Measurements from ENCODE around the gene KRTAP4-5. TPM values are rescaled to one million over a fixed set of nuclear protein-coding genes. Genes with fewer than 3 reads are reported as not detected.
"Not testable (repeated sequence)": the region's sequence is repeated elsewhere in the genome, so short reads cannot be mapped to it uniquely, and the experiment has no call there.

Gene KRTAP4-5
- total RNA-seq, 1 donor from 2014 or later: not detected

DNA sequence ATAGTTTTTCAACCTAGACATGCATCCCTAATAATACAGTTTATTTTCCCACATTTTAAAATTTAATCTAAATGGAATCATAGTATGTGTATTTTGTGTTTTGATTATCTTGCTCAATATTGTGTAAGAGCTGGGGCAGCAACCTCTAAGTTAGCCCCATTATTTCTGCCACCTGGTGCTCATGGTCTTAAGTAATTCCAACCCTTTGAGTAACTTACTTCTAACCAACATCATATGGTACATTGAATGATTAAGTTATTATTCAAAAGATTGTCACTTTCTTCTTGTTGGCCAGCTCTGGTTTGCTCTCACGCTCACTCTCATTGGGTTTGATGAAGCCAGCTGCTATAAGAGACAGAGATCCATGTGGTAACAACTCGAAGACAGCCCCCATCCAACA is 22.3 kb upstream of the KRTAP4-5 start:
- DNase-seq: no peak
- Histone ChIP-seq H3K27ac (no peak overlapping the region), H3K4me3 (no peak overlapping the region), H3K27me3 (no peaks in the 10 kb centered on the region), H3K36me3 (no peaks in the 10 kb centered on the region), H3K9me3 (no peaks in the 10 kb centered on the region), H3K4me1 (no peaks in the 10 kb centered on the region)
- intact Hi-C loops (cut with DNase I): no loop called here
- TF ChIP-seq, protein P1, sequence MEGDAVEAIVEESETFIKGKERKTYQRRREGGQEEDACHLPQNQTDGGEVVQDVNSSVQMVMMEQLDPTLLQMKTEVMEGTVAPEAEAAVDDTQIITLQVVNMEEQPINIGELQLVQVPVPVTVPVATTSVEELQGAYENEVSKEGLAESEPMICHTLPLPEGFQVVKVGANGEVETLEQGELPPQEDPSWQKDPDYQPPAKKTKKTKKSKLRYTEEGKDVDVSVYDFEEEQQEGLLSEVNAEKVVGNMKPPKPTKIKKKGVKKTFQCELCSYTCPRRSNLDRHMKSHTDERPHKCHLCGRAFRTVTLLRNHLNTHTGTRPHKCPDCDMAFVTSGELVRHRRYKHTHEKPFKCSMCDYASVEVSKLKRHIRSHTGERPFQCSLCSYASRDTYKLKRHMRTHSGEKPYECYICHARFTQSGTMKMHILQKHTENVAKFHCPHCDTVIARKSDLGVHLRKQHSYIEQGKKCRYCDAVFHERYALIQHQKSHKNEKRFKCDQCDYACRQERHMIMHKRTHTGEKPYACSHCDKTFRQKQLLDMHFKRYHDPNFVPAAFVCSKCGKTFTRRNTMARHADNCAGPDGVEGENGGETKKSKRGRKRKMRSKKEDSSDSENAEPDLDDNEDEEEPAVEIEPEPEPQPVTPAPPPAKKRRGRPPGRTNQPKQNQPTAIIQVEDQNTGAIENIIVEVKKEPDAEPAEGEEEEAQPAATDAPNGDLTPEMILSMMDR (IDR thresholded peaks at IDR 0.05): no peak
- no peak for ATAC-seq

GRCh38 chr17:41168121-41168520 is 18.5 kb upstream of the KRTAP4-5 start, which contains the start of gene KRTAP4-3:
Gene KRTAP4-3, minus strand, starts transcription at chr17:41168221. Its CDS starts 49 bp downstream, at chr17:41168172.
- Histone ChIP-seq H3K36me3 (no peaks in the 10 kb centered on the region), H3K4me1 (no peaks in the 10 kb centered on the region), H3K27ac (no peak within 1 kb of the TSS), H3K27me3 (no peaks in the 10 kb centered on the region), H3K9me3 (no peaks in the 10 kb centered on the region), H3K4me3 (no peak within 1 kb of the TSS)
- ATAC-seq: no peak
- DNase-seq: no peak
- intact Hi-C loops (cut with DNase I): no loop called here
- TF ChIP-seq, protein P1 (IDR thresholded peaks at IDR 0.05): no peak

DNA sequence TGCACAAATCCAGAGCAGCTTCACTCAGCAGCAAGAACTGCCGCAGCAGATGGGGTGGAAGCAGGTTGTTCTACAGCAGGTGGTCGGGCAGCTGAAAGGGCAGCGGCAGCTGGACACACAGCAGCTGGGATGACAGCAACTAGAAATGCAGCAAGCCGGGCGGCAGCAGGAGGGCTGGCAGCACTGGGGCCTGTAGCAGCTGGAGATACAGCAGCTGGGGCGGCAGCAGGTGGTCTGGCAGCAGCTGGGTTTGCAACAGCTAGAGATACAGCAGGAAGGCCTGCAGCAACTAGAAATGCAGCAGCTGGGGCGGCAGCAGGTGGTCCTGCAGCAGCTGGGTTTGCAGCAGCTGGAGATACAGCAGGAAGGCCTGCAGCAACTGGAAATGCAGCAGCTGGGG is 17.9 kb upstream of the KRTAP4-5 start:
- ATAC-seq (no peak), DNase-seq (no peak)
- TF ChIP-seq, protein P1 (IDR thresholded peaks at IDR 0.05): no peak
- no peaks in the 10 kb centered on the region for H3K27me3 ChIP-seq
- no peaks in the 10 kb centered on the region for H3K36me3 ChIP-seq
- intact Hi-C loops (cut with DNase I): no loop called here
- H3K4me3 ChIP-seq: no peak overlapping the region
- H3K4me1 ChIP-seq: no peaks in the 10 kb centered on the region
- no peak overlapping the region for H3K27ac ChIP-seq
- no peaks in the 10 kb centered on the region for H3K9me3 ChIP-seq

- Histone ChIP-seq H3K36me3 (no peaks in the 10 kb centered on the region), H3K4me3 (no peak overlapping the region), H3K9me3 (no peaks in the 10 kb centered on the region), H3K4me1 (no peaks in the 10 kb centered on the region), H3K27me3 (no peaks in the 10 kb centered on the region), H3K27ac (no peak overlapping the region)
- TF ChIP-seq, protein P1 (IDR thresholded peaks at IDR 0.05): no peak
- intact Hi-C loops (cut with DNase I): no loop called here
- no peak for DNase-seq
- ATAC-seq: no peak
Observed at GRCh38 chr17:41163828-41164227, 14.2 kb upstream of the KRTAP4-5 start.

DNA sequence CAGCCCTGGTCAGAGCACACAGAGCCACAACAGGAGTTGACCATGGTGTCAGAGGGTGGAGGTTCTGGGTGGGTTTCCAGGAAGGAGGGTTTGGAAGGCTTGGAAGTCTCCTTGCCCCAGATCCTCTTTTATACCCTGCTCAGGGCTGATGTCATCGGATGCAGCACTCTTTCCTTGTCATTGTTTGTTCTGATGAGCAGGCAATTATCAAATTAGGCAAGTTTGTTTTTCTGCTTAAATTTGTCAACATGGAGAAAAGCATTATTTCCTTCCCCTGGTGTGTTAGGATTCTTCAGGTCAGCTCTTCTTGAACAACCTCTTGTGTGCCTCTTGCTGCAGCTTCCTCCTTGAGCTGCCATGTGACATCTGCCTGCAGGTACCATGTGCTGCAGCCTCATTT is 11.0 kb upstream of the KRTAP4-5 start, which contains the start of gene KRTAP4-4:
KRTAP4-4 (minus strand) TSS at position 101 of the 400 bp plus-strand sequence; CDS start at position 44, 57 bp downstream.
- no peaks in the 10 kb centered on the region for H3K36me3 ChIP-seq
- intact Hi-C loops (cut with DNase I): no loop called here
- no peak within 1 kb of the TSS for H3K4me3 ChIP-seq
- peaks cover 7% of the 10 kb centered on the region for H3K27me3 ChIP-seq
- H3K9me3 ChIP-seq: no peaks in the 10 kb centered on the region
- DNase-seq: no peak
- no peaks in the 10 kb centered on the region for H3K4me1 ChIP-seq
- ATAC-seq: no peak
- TF ChIP-seq, protein P1 (IDR thresholded peaks at IDR 0.05): no peak
- H3K27ac ChIP-seq: no peak within 1 kb of the TSS

- H3K36me3 ChIP-seq; H3K9me3 ChIP-seq; H3K4me1 ChIP-seq; intact Hi-C loops (cut with DNase I); H3K27ac ChIP-seq; DNase-seq; ATAC-seq; H3K4me3 ChIP-seq; H3K27me3 ChIP-seq: not testable (repeated sequence)
Observed at GRCh38 chr17:41160190-41160589, 10.6 kb upstream of the KRTAP4-5 start.

Measured in upper lobe of right lung (tissue), 1 donor.